Stimulated activated CD4-positive, alpha-beta T cell treated with anti-CD3 and anti-CD28 coated beads, Interleukin-15, amount 100 ng/mL, for 1 hour (primary cell): ENCODE results near the gene SERAC1.

Experiments
- DNase-seq, 2 donors: peaks; one replicate each; pipeline ENCODE4 v3.0.0-alpha.2; 2020; ENCODE audit warnings: low read depth in 1 of 2, low spot score in 1 of 2

The SERAC1 gene

GRCh38 chr6:158124288-158124687, 43.8 kb downstream of the SERAC1 start:
- DNase-seq = no peak

DNA sequence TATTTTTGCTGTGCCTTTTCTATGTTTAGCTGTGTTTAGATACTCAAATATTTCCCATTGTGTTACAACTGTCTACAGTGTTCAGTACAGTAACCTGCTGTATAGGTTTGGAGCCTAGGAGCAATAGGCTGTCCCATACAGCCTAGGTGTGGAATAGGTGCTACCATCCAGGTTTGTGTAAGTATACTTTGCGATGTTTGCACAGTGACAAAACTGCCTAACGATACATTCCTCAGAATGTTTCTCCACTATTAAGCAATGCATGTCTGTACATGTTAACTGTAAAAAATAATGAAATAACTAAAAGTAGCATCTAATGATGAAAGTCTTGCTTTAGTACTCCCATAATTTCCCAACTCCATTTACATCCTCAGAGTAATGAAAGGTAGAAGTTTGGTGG, 46.0 kb downstream of the SERAC1 start:
- DNase-seq = no peak

DNA sequence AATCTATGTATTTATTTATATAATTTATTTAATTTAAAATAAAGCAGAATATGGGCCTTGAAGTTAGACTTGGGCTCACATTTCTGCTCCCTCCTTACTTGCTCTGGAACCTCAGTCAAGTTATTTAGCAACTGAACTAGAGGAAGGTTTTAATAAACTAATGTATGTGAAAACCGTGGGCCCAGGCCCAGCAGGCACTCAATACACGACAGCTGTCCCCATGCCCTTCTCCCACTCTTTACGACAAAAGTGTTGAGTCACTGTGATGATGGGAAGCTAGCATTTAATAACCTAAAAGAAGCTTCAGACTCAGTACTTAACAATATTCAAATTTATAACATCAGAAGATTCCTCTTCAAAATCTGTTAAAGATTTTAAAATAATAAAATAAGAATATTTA, 46.7 kb downstream of the SERAC1 start:
- no peak for DNase-seq

- DNase-seq = no peak
Measured at GRCh38 chr6:158118886-158119285, 49.2 kb downstream of the SERAC1 start.

DNA sequence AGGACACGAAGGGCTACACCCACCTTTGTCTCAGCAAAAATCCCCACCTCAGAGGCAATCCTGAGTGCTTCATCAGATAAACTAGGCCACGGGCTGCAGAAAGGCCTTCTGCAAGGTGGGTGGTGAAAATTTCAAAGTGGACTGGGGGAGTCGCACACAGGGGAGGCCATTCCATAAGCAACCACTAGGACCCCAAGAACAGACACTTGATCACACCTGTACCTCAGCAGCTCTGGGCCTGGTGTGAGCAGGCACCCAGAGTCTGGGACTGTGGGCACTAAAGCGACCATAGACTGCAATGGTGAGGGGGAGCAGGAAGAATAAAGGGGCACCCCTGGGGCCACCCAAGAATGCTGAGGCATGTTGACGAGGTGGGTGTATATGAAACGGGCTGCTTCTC, 52.6 kb downstream of the SERAC1 start:
- no peak for DNase-seq

- no peak for DNase-seq
Measured at GRCh38 chr6:158115102-158115501, 53.0 kb downstream of the SERAC1 start.

GRCh38 chr6:158113802-158114201, 54.3 kb downstream of the SERAC1 start:
- no peak for DNase-seq

GRCh38 chr6:158111987-158112386, 56.1 kb downstream of the SERAC1 start:
- DNase-seq = no peak

DNA sequence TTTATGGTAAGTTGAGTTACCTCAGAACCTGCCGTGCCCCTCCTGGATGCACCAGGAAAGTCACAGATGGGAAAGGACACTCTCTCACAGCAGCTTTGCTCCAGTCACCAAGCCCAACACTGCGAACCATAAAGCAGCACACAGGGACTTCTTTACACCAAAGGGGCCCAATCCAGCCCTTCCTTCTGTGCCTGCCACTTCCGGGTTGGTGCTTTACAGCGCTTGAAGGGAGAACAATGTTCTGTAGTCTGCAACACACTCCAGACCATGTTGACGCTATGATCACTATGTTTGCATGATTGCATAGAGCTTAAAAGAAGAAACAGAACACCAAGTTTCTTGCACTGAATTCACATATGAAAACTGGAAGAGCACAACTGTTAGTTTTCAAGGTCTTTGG, 57.1 kb downstream of the SERAC1 start:
- no peak for DNase-seq

DNA sequence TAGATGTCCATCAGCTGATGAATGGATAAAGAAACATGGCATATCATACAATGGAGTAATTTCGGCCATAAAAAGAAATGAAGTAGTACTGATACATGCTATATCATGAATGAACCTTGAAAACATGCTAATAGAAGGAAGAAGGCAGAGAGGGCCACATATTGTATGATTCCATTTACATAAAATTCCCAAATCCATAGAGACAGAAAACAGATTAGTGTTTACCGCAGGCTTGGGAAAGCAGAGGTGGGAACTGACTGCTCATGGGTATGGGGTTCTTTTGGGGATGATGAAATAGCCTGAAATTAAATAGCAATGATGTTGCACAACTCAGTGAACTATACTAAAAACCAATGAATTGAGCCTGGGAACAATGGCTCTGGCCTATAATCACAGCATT, 58.3 kb downstream of the SERAC1 start:
- no peak for DNase-seq

DNA sequence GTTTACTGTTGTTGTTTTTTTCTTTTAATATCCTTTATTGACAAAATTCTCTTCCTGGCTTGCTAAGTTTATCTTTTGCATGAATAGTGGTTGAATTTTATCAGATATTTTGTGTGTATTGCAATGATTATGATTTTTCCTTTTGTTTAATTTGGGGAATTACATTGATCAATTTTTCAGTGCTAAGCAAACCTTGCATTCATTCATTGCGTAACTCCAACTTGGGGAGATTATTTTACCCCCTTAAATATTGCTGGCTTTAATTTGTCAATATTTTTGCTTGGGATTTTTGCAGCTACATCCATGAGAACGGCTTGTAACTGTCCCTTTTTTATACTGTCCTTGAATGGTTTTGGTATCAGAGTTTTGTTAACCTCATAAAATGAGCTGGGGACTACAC, 63.4 kb downstream of the SERAC1 start:
- no peak for DNase-seq

GRCh38 chr6:158103228-158103627, 64.8 kb downstream of the SERAC1 start:
- no peak for DNase-seq

GRCh38 chr6:158095671-158096070, 72.4 kb downstream of the SERAC1 start:
- no peak for DNase-seq

GRCh38 chr6:158095031-158095430, 73.0 kb downstream of the SERAC1 start:
- DNase-seq = no peak

DNA sequence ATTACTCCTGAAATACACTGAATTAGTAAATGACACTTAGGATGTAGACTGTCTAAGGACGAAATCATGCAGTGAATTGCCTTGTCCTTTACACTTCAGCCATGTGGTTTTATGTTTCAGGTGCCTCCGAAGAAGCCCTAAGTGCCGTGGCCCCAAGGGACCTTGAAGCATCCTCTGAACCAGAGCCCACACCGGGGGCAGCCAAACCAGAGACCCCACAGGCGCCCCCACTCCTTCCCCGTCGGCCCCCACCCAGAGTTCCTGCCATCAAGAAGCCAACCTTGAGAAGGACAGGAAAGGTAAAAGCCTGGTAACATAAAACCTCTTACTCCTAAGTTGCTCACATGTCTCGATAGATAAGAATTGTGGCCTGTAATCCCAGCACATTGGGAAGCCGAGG, 75.3 kb downstream of the SERAC1 start:
- DNase-seq = no peak

GRCh38 chr6:158087224-158087867, 80.7 kb downstream of the SERAC1 start:
- DNase-seq = no peak

- DNase-seq = no peak
Measured at GRCh38 chr6:158086504-158087223, 81.4 kb downstream of the SERAC1 start.

GRCh38 chr6:158086054-158086503, 82.0 kb downstream of the SERAC1 start:
- DNase-seq = no peak

- DNase-seq = no peak
Measured at GRCh38 chr6:158085261-158086053, 82.6 kb downstream of the SERAC1 start.

DNA sequence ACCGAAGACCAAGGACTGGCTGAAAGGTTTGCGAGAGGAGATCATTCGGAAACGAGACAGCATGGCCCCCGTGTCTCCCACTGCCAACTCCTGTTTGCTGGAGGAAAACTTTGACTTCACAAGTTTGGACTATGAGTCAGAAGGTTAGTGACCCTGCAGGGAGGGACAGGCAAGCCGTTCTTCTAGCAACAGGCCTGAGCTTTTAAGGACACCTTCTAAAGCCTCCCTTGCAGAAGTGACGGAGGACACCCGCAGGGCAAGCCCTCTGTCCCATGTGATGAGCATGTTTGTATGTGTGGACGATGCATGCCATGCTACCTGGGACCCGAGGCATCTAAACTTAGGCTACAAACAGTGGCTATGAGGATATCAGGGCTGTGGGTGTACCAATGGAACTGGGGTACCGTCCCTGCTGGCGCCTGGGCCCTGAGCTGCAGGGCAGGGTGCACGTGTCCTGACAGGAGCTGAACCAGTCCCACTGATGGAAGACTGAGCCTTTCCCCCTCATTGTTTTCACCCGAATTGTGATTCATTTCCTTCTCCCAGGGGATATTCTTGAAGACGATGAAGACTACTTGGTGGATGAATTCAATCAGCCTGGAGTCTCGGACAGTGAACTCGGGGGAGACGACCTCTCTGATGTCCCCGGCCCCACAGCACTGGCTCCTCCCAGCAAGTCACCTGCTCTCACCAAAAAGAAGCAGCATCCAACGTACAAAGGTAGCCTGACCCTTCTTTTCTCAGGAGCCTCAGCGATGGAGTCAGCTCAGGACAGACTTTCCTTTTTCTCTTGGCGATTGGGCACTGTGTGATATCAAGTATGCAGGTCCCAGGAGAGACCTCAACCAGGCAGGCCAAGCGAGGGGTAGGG, 84.4 kb downstream of the SERAC1 start:
- DNase-seq = no peak

DNA sequence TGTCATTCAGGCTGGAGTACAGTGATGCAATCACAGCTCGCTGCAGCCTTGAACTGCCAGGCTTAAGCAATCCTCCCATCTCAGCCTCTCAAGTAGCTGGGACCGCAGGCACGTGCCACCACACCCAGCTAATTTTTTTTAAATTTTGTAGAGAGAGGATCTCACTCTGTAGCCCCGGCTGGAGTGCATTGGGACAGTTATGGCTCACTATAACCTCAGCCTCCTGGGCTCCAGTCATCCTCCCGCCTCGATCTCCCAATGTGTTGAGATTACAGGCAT, 86.5 kb downstream of the SERAC1 start:
- no peak for DNase-seq
